Activated CD4-positive, alpha-beta T cell treated with anti-CD3 and anti-CD28 coated beads for 36 hours (primary cell): ENCODE results near the gene SS18L1. TPM values are rescaled to one million over a fixed set of nuclear protein-coding genes. Genes with fewer than 3 reads are reported as not detected.

Experiments
- ATAC-seq: fragments of 200-7000 bp; cut with Tn5 transposase; one replicate; pipeline ENCODE4 v1.10.0; 2021; ENCODE audit warnings: mild to moderate bottlenecking, moderate library complexity
- CTCF ChIA-PET: fragments of 350-600 bp; sonication (Branson Sonifier 250); formaldehyde crosslinking; loops from one replicate; lab custom pipeline; 2021; ENCODE audit warnings: antibody characterized with exemption; lab: Charles Lee
- POLR2A ChIA-PET: fragments of 350-600 bp; sonication (Branson Sonifier 250); formaldehyde crosslinking; loops from one replicate; lab custom pipeline; 2021; ENCODE audit warnings: antibody characterized with exemption, inconsistent platforms; lab: Charles Lee
- DNase-seq: peaks from one replicate; pipeline ENCODE4 v3.0.0-alpha.2; 2020
- H3K27ac Mint-ChIP-seq: one replicate; pipeline ENCODE4 v1.8.0; 2021; ENCODE audit warnings: mixed read lengths
- H3K27me3 Mint-ChIP-seq: one replicate; pipeline ENCODE4 v1.8.0; 2021; ENCODE audit warnings: mixed read lengths
- H3K36me3 Mint-ChIP-seq: one replicate; pipeline ENCODE4 v1.8.0; 2021; ENCODE audit warnings: low read depth, mixed read lengths
- H3K4me1 Mint-ChIP-seq: one replicate; pipeline ENCODE4 v1.8.0; 2021; ENCODE audit warnings: mixed read lengths
- H3K4me3 Mint-ChIP-seq: one replicate; pipeline ENCODE4 v1.8.0; 2021; ENCODE audit warnings: mild to moderate bottlenecking, moderate library complexity, mixed read lengths
- H3K9me3 Mint-ChIP-seq: one replicate; pipeline ENCODE4 v1.8.0; 2021; ENCODE audit warnings: low read depth, mixed read lengths
- intact Hi-C, 2 experiments: fragments of 100-400 bp; cut with DNase I in 1 of 2; cut with micrococcal nuclease in 1 of 2; formaldehyde crosslinking; loops; one replicate each; pipeline versions ENCODE4 v1.14.2 to v1.15.1; 2022 to 2024; cut with DNase I, micrococcal nuclease
- total RNA-seq, 2 experiments: library from RNA; stranded (reverse); gene quantifications; one replicate each; pipeline ENCODE4 v1.2.3, GENCODE V29; 2021

The SS18L1 gene
- total RNA-seq, 2 experiments from 2014 or later = 14.3 to 16.6 TPM

DNA sequence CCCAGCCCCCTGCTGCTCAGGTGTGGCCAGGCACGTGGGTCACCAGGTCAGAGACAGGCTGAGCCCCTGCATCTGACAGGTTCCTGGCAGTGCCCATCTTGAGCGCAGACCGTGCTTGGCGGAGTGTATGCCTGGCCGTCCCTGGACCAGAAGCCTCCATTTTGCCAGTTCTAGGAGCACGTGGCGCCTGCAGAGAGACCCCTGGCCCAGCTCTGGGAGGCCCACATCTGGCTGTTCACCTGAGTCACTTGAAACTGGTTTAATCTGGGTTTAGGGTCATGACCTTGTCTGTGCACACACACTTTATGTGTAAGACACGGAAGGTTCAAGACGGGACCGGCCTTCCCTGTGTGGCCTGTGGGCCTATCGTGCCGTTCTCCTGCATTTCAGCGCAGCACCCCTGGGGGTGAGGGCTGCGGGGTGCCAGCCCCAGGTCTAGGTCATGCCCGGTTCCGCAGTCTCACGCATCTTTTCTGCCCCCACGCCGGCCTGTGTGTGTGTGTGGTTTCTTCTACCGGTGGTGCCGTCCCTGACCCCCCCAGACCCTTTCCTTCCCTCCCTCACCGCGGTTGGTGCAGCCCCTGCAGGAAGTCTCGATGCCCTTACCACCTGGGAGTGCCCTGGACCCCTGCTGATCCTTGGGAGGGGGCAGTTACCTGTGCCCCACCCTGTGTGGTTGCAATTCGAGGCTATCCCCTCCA, 14.0 kb downstream of the SS18L1 start:
- no peak for ATAC-seq
- no peak overlapping the region for H3K4me3 Mint-ChIP-seq
- no peaks in the 10 kb centered on the region for H3K9me3 Mint-ChIP-seq
- CTCF ChIA-PET = no interaction called here
- H3K27me3 Mint-ChIP-seq = no peaks in the 10 kb centered on the region
- peaks cover 15% of the 10 kb centered on the region for H3K4me1 Mint-ChIP-seq
- H3K27ac Mint-ChIP-seq = no peak overlapping the region
- no peak for DNase-seq
- POLR2A ChIA-PET = no interaction called here
- peaks cover 34% of the 10 kb centered on the region for H3K36me3 Mint-ChIP-seq
- intact Hi-C loops = loop anchor here (1.0 to 2.0 kb wide), 3 partner anchors 12 to 147 kb away; no protein-coding TSS in a partner anchor

DNA sequence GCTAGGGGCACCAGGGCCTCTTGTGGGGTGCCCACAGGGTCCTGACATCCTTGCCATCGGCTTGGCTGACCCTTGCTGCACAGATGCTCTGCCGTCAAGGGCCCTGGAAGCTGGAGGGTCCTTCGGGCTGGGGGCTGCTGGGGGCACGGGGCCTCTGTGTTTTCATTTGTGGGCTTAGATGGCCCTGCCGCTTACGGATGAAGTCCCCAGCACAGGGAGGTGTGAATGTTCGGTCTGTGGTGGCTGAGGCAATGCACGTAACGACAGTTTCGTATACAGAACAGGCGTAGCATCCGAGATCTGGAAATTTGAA, 14.5 kb downstream of the SS18L1 start:
- Mint-ChIP-seq H3K27me3 (no peaks in the 10 kb centered on the region), H3K4me3 (no peak overlapping the region), H3K4me1 (peaks cover 15% of the 10 kb centered on the region), H3K27ac (no peak overlapping the region), H3K9me3 (no peaks in the 10 kb centered on the region), H3K36me3 (peaks cover 31% of the 10 kb centered on the region)
- CTCF ChIA-PET = no interaction called here
- DNase-seq (no peak), ATAC-seq (no peak)
- POLR2A ChIA-PET = no interaction called here
- intact Hi-C loops = no loop called here

DNA sequence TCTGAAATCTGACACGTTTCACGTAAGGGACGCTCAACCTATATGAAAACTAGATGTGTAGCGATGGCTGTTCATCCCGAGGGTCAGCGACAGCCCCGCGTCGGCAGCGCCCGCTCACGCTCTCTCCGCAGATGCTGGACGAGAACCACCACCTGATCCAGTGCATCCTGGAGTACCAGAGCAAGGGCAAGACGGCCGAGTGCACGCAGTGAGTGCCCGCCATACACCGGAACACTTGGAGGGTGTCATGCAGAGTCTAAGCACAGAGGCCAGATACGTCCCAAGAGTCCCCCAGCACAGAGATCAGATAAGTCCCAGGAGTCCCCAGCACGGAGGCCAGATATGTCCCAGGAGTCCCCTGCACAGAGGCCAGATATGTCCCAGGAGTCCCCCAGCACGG, 15.0 kb downstream of the SS18L1 start:
- H3K4me3 Mint-ChIP-seq = no peak overlapping the region
- H3K27me3 Mint-ChIP-seq = no peaks in the 10 kb centered on the region
- no peaks in the 10 kb centered on the region for H3K9me3 Mint-ChIP-seq
- ATAC-seq (no peak), DNase-seq (no peak)
- POLR2A ChIA-PET = no interaction called here
- H3K27ac Mint-ChIP-seq = no peak overlapping the region
- peaks cover 28% of the 10 kb centered on the region for H3K36me3 Mint-ChIP-seq
- peaks cover 15% of the 10 kb centered on the region for H3K4me1 Mint-ChIP-seq
- intact Hi-C loops = no loop called here
- CTCF ChIA-PET = no interaction called here

DNA sequence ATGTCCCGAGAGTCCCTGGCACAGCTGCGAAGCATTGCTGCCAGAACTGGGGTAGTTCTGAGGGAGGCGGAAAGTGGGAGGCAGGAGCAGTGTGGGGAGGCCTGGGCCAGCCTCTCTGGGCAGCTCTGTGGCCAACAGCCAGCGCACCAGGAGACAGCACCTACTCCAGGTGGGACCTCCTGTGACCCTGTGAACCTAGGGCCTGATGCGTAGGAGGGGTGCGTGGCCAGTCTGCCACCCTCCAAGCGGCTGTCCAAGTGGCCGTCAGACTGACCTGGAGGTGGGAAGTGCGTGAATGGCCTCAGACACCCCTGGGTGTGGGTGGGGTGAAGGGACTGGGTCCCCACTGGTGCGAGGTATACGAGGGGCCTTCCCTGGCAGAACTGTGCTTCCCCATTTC, 15.5 kb downstream of the SS18L1 start:
- DNase-seq = no peak
- Mint-ChIP-seq H3K36me3 (peaks cover 22% of the 10 kb centered on the region), H3K27ac (no peak overlapping the region), H3K9me3 (no peaks in the 10 kb centered on the region), H3K27me3 (no peaks in the 10 kb centered on the region), H3K4me3 (no peak overlapping the region), H3K4me1 (peaks cover 15% of the 10 kb centered on the region)
- ATAC-seq = no peak
- POLR2A ChIA-PET = no interaction called here
- intact Hi-C loops = no loop called here
- CTCF ChIA-PET = interaction anchor here (0.7 kb wide), 1 partner anchor 70 kb away, joined by 3 read pairs; no protein-coding TSS in a partner anchor

DNA sequence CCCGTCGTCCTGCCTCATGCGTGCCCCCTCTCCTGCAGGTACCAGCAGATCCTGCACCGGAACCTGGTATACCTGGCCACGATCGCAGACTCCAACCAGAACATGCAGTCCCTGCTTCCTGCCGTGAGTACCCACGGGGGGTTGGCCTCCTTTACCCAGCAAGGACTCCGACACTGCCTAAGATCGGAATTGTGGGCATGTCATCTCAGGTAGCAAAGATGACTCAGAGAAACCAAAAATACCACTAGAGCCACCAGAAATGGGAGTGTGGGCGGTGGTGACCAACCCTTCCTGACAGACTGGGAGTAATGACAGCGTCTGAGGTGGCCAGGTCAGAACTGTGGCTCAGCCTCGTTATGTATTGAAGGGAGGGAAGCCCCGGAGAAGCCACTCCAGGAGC, 16.3 kb downstream of the SS18L1 start:
- POLR2A ChIA-PET = no interaction called here
- intact Hi-C loops = loop anchor here in 1 of 2 experiments (1.0 kb wide), 1 partner anchor 38 kb away; the partner anchor contains the start of gene LSM14B
- ATAC-seq (peak; percentile 83), DNase-seq (peak; percentile 82)
- H3K36me3 Mint-ChIP-seq = peaks cover 15% of the 10 kb centered on the region
- H3K4me3 Mint-ChIP-seq = peak overlapping the region; percentile 26
- H3K4me1 Mint-ChIP-seq = peaks cover 15% of the 10 kb centered on the region
- no peaks in the 10 kb centered on the region for H3K9me3 Mint-ChIP-seq
- CTCF ChIA-PET = interaction anchor here (0.7 kb wide), 1 partner anchor 71 kb away, joined by 3 read pairs; no protein-coding TSS in a partner anchor
- H3K27ac Mint-ChIP-seq = peak overlapping the region; percentile 30
- H3K27me3 Mint-ChIP-seq = no peaks in the 10 kb centered on the region

DNA sequence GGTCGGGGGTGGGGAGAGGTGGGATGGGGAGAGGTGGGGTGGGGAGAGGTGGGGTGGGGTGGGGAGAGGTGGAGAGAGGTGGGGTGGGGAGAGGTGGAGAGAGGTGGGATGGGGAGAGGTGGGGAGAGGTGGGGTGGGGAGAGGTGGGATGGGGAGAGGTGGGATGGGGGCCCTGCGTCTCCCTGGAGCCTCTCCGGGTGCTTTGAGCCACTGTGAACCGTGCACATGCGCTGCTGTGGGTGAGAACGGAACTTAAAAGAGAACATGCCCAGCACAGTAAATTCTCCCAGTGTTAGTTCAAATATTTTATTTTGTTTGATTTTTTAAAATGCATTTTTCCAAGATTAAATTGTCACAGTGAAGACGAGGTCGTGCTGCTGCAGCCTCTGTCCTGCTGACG, 16.7 kb downstream of the SS18L1 start:
- intact Hi-C loops = loop anchor here in 1 of 2 experiments (1.0 kb wide), 1 partner anchor 38 kb away; the partner anchor contains the start of gene LSM14B
- Mint-ChIP-seq H3K9me3 (no peaks in the 10 kb centered on the region), H3K4me1 (peaks cover 15% of the 10 kb centered on the region), H3K36me3 (peaks cover 13% of the 10 kb centered on the region), H3K27ac (no peak overlapping the region), H3K4me3 (no peak overlapping the region), H3K27me3 (no peaks in the 10 kb centered on the region)
- ATAC-seq (no peak), DNase-seq (no peak)
- ChIA-PET CTCF (no interaction called here), POLR2A (no interaction called here)

DNA sequence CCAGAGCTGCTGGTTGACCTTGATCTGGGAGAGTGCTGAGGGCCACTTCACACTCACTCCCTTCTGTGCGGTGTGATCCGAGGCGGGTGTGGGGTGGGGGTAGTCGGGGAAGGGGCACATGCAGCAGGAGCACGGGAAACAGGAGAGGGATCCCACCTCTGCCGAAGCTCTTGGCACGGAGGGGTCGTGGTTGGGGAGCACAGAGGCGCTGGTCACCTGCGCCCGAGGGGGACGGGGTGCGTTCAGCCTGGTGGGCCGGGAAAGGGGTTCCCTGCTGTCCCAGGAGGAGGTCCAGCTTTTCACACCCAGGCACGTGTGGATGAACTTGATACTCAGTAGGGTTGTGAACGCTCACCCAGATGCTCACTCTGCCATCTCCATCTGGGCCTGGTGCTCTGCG, 17.3 kb downstream of the SS18L1 start:
- Mint-ChIP-seq H3K36me3 (peaks cover 18% of the 10 kb centered on the region), H3K4me1 (peaks cover 15% of the 10 kb centered on the region), H3K27me3 (no peaks in the 10 kb centered on the region), H3K9me3 (no peaks in the 10 kb centered on the region), H3K27ac (no peak overlapping the region), H3K4me3 (no peak overlapping the region)
- DNase-seq (no peak), ATAC-seq (no peak)
- intact Hi-C loops = loop anchor here in 1 of 2 experiments (1.0 kb wide), 1 partner anchor 39 kb away; the partner anchor contains the start of gene LSM14B
- POLR2A ChIA-PET = no interaction called here
- CTCF ChIA-PET = no interaction called here

DNA sequence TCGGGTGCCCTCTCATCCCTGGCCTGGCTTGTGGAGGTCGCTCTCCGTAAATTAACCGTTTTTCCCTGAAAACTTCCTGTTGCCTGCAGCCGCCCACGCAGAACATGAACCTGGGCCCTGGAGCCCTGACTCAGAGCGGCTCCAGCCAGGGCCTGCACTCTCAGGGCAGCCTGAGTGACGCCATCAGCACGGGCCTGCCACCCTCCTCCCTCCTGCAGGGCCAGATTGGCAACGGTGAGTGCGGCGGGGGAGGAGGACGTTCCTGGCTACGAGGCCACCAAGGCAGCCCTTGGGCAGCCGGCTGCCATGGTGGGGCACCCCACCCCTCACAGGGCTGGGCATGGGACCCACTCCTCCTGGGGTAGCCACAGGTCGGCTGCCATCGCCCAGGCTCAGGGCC, 17.8 kb downstream of the SS18L1 start:
- intact Hi-C loops = no loop called here
- Mint-ChIP-seq H3K9me3 (no peaks in the 10 kb centered on the region), H3K4me1 (peaks cover 11% of the 10 kb centered on the region), H3K36me3 (peaks cover 23% of the 10 kb centered on the region), H3K4me3 (no peak overlapping the region), H3K27ac (no peak overlapping the region), H3K27me3 (no peaks in the 10 kb centered on the region)
- DNase-seq (no peak), ATAC-seq (no peak)
- CTCF ChIA-PET = no interaction called here
- POLR2A ChIA-PET = no interaction called here

DNA sequence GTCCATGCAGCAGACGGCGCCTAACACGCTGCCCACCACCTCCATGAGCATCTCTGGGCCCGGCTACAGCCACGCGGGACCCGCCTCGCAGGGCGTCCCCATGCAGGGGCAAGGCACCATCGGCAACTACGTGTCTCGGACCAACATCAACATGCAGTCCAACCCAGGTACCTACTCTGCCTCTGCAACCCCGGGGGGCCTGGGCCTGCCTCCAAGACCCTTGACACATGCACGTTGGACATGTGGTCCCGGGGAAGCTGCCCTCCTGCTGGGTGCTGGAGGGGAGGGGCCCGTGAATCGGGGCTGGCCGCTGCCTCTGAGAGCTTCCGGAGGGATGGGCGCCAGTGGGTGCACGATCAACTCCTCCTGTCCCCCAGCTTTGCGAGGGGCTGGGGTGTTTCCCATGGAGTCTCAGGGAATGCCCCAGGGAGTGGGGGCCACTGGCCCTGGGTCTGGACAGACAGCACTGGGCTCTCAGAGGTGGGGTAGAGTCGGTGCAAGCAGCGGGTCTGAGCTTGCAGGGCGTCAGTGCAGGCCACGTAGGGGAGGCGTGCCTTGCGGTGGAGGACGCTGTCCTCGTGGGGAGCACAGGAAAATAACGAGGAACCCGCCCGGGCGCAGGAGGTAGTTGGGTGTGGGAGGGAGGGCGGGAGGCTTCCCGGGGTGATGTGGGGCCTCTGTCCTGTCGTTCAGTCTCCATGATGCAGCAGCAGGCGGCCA, 19.4 kb downstream of the SS18L1 start:
- DNase-seq (no peak), ATAC-seq (no peak)
- intact Hi-C loops = no loop called here
- CTCF ChIA-PET = no interaction called here
- H3K27ac Mint-ChIP-seq = no peak overlapping the region
- no peaks in the 10 kb centered on the region for H3K9me3 Mint-ChIP-seq
- peaks cover 7% of the 10 kb centered on the region for H3K4me1 Mint-ChIP-seq
- POLR2A ChIA-PET = no interaction called here
- no peak overlapping the region for H3K4me3 Mint-ChIP-seq
- H3K27me3 Mint-ChIP-seq = no peaks in the 10 kb centered on the region
- peaks cover 24% of the 10 kb centered on the region for H3K36me3 Mint-ChIP-seq

DNA sequence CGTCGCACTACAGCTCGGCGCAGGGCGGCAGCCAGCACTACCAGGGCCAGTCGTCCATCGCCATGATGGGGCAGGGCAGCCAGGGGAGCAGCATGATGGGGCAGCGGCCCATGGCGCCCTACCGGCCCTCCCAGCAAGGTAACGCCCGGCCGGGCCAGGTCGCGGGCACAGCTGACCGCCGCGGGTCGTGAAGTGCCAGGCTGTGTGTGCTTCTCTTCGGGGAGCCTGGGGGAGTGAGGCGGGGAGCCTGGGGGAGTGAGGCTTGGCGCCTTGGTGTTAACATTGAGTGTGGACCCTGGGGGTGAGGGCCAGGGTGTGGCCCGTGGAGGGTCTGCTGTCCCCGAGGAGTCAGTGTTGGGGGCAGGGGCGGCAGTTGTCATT, 19.9 kb downstream of the SS18L1 start:
- peaks cover 27% of the 10 kb centered on the region for H3K36me3 Mint-ChIP-seq
- POLR2A ChIA-PET = no interaction called here
- intact Hi-C loops = no loop called here
- no peak for DNase-seq
- H3K27me3 Mint-ChIP-seq = no peaks in the 10 kb centered on the region
- H3K9me3 Mint-ChIP-seq = no peaks in the 10 kb centered on the region
- peaks cover 7% of the 10 kb centered on the region for H3K4me1 Mint-ChIP-seq
- CTCF ChIA-PET = no interaction called here
- no peak overlapping the region for H3K4me3 Mint-ChIP-seq
- ATAC-seq = no peak
- no peak overlapping the region for H3K27ac Mint-ChIP-seq

DNA sequence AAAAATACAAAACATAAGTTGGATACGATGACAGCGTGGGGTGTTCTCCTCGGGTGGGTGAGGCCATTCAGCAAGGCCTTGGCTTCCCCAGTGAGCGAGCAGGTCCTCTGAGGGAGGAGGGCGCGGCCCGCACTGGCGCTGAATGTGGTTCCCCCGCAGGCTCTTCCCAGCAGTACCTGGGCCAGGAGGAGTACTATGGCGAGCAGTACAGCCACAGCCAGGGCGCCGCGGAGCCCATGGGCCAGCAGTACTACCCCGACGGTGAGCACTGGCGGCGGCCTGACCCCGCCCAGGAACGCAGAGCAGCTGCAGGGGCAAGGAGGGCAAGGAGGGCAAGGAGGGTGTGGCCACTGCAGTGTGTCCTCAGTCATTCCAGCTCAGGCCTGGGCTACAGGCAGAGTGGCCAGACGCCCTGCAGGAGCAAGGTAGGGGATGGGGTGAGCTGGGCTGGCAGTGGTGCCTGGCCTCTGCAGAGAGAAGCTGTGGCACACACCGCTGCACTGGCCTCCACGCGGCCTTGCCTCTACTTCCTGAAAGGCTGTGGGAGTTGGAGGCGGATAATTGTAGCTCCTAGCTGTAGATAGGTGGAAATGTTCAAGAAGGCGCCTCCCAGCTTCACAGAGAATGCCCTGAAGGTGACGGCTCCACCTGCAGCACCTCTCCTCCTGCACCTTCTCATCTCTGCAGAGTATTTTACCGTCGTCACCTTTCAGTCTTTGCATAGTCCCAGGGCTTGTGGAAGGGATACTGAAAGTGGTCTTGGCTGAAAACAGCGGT, 20.6 kb downstream of the SS18L1 start:
- H3K27me3 Mint-ChIP-seq = no peaks in the 10 kb centered on the region
- H3K27ac Mint-ChIP-seq = no peak overlapping the region
- H3K36me3 Mint-ChIP-seq = peaks cover 29% of the 10 kb centered on the region
- ChIA-PET POLR2A (no interaction called here), CTCF (no interaction called here)
- no peak overlapping the region for H3K4me3 Mint-ChIP-seq
- peaks cover 7% of the 10 kb centered on the region for H3K4me1 Mint-ChIP-seq
- intact Hi-C loops = no loop called here
- no peaks in the 10 kb centered on the region for H3K9me3 Mint-ChIP-seq
- no peak for ATAC-seq
- DNase-seq = no peak
